ENCODE data around the gene USP40. TPM values are rescaled to one million over a fixed set of nuclear protein-coding genes. Genes with fewer than 3 reads are reported as not detected.

The USP40 gene
- total and polyA plus RNA-seq, 2 of the 8 experiments (the other 6 are each of a cell fraction or from before 2014, with no cell fraction given), result 12.0 to 15.7 TPM

DNA sequence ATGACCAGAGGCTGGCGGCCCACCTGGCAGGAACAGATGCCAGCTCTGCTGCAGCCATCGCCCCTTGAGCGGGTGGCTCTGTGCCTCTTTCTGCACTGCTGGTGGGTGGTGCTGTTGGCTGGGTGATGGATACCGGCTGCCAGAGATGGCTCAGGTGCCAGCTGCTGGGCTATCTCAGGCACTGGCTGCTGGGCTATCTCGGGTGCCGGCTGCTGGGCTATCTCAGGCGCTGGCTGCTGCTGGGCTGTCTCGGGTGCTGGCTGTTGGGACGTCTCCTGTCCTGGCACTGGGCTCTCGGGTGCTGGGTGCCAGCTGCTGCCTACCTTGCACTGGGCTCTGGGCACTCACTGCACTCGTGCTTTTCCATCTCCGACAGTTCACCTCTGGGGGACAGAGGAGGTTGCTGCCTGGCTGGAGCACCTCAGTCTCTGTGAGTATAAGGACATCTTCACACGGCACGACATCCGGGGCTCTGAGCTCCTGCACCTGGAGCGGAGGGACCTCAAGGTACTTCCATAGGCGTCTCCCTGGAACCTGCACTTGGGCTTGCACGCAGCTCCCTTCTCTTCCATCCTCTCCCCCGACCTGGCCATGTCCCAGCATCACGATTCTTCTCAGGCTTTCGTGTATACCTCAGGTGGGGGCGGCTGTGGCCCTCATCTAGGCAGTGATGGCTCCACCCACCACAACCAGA, 98.4 kb downstream of the USP40 start (continued):
- TF ChIP-seq, protein P1, sequence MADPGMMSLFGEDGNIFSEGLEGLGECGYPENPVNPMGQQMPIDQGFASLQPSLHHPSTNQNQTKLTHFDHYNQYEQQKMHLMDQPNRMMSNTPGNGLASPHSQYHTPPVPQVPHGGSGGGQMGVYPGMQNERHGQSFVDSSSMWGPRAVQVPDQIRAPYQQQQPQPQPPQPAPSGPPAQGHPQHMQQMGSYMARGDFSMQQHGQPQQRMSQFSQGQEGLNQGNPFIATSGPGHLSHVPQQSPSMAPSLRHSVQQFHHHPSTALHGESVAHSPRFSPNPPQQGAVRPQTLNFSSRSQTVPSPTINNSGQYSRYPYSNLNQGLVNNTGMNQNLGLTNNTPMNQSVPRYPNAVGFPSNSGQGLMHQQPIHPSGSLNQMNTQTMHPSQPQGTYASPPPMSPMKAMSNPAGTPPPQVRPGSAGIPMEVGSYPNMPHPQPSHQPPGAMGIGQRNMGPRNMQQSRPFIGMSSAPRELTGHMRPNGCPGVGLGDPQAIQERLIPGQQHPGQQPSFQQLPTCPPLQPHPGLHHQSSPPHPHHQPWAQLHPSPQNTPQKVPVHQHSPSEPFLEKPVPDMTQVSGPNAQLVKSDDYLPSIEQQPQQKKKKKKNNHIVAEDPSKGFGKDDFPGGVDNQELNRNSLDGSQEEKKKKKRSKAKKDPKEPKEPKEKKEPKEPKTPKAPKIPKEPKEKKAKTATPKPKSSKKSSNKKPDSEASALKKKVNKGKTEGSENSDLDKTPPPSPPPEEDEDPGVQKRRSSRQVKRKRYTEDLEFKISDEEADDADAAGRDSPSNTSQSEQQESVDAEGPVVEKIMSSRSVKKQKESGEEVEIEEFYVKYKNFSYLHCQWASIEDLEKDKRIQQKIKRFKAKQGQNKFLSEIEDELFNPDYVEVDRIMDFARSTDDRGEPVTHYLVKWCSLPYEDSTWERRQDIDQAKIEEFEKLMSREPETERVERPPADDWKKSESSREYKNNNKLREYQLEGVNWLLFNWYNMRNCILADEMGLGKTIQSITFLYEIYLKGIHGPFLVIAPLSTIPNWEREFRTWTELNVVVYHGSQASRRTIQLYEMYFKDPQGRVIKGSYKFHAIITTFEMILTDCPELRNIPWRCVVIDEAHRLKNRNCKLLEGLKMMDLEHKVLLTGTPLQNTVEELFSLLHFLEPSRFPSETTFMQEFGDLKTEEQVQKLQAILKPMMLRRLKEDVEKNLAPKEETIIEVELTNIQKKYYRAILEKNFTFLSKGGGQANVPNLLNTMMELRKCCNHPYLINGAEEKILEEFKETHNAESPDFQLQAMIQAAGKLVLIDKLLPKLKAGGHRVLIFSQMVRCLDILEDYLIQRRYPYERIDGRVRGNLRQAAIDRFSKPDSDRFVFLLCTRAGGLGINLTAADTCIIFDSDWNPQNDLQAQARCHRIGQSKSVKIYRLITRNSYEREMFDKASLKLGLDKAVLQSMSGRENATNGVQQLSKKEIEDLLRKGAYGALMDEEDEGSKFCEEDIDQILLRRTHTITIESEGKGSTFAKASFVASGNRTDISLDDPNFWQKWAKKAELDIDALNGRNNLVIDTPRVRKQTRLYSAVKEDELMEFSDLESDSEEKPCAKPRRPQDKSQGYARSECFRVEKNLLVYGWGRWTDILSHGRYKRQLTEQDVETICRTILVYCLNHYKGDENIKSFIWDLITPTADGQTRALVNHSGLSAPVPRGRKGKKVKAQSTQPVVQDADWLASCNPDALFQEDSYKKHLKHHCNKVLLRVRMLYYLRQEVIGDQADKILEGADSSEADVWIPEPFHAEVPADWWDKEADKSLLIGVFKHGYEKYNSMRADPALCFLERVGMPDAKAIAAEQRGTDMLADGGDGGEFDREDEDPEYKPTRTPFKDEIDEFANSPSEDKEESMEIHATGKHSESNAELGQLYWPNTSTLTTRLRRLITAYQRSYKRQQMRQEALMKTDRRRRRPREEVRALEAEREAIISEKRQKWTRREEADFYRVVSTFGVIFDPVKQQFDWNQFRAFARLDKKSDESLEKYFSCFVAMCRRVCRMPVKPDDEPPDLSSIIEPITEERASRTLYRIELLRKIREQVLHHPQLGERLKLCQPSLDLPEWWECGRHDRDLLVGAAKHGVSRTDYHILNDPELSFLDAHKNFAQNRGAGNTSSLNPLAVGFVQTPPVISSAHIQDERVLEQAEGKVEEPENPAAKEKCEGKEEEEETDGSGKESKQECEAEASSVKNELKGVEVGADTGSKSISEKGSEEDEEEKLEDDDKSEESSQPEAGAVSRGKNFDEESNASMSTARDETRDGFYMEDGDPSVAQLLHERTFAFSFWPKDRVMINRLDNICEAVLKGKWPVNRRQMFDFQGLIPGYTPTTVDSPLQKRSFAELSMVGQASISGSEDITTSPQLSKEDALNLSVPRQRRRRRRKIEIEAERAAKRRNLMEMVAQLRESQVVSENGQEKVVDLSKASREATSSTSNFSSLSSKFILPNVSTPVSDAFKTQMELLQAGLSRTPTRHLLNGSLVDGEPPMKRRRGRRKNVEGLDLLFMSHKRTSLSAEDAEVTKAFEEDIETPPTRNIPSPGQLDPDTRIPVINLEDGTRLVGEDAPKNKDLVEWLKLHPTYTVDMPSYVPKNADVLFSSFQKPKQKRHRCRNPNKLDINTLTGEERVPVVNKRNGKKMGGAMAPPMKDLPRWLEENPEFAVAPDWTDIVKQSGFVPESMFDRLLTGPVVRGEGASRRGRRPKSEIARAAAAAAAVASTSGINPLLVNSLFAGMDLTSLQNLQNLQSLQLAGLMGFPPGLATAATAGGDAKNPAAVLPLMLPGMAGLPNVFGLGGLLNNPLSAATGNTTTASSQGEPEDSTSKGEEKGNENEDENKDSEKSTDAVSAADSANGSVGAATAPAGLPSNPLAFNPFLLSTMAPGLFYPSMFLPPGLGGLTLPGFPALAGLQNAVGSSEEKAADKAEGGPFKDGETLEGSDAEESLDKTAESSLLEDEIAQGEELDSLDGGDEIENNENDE (IDR thresholded peaks at IDR 0.05; ENCODE audit: insufficient replicate concordance, low read length), result no peak
- TF ChIP-seq, protein P2, sequence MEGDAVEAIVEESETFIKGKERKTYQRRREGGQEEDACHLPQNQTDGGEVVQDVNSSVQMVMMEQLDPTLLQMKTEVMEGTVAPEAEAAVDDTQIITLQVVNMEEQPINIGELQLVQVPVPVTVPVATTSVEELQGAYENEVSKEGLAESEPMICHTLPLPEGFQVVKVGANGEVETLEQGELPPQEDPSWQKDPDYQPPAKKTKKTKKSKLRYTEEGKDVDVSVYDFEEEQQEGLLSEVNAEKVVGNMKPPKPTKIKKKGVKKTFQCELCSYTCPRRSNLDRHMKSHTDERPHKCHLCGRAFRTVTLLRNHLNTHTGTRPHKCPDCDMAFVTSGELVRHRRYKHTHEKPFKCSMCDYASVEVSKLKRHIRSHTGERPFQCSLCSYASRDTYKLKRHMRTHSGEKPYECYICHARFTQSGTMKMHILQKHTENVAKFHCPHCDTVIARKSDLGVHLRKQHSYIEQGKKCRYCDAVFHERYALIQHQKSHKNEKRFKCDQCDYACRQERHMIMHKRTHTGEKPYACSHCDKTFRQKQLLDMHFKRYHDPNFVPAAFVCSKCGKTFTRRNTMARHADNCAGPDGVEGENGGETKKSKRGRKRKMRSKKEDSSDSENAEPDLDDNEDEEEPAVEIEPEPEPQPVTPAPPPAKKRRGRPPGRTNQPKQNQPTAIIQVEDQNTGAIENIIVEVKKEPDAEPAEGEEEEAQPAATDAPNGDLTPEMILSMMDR (IDR thresholded peaks at IDR 0.05; ENCODE audit: control extremely low read depth in 1 of 3, insufficient read depth in 1 of 3, low read depth in 1 of 3, low read length in 3 of 3), result no peak
- TF ChIP-seq BACH1 (IDR thresholded peaks at IDR 0.05; ENCODE audit: low read length) (no peak), ASH2L (IDR thresholded peaks at IDR 0.05; ENCODE audit: low read length) (no peak), EGR1 (IDR thresholded peaks at IDR 0.05; ENCODE audit: borderline replicate concordance, low read depth, low read length) (no peak), JUN (IDR thresholded peaks at IDR 0.05; ENCODE audit: low read depth, low read length) (no peak)
- TF ChIP-seq, protein P3, sequence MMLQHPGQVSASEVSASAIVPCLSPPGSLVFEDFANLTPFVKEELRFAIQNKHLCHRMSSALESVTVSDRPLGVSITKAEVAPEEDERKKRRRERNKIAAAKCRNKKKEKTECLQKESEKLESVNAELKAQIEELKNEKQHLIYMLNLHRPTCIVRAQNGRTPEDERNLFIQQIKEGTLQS (IDR thresholded peaks at IDR 0.05; ENCODE audit: insufficient read depth, low read depth, low read length), result no peak
